Measurements from ENCODE around the gene PRPF6. TPM values are rescaled to one million over a fixed set of nuclear protein-coding genes. Genes with fewer than 3 reads are reported as not detected.

Gene PRPF6
- total and polyA plus RNA-seq, 2 of the 13 experiments (the other 11 are each of a cell fraction or from before 2014, with no cell fraction given) = 63.7 to 101 TPM

DNA sequence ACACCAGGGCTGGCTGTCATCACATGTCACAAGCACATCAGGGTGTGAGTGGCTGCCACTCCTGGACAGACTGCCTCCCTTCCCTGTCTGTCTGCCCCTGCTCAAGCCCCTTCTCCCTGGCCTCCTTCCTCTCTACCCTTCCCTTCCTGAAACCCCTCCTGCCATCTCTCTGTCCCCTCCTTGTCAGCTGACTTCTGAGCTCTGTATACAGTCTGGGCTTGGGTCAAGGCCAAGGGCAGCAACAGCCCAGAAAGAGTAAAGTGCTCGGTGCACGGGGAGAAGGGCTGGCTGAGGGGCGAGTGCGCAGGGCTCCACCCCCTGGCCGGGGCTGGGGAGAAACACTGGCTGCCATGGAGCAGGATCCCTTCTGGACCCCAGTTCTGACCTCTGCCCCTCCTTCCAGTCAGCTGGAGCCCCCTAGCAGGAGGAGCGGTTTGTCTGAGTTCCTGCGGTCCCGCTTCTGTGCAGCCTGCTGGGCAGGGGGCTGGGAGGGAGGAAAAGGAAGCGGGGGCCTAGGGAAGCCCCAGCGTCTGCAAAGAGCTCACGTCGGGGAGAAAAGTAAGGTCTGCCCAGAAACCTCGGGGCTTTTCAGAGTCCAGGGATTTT is 101.3 kb downstream of the PRPF6 start (continued):
- TF ChIP-seq, protein P1, sequence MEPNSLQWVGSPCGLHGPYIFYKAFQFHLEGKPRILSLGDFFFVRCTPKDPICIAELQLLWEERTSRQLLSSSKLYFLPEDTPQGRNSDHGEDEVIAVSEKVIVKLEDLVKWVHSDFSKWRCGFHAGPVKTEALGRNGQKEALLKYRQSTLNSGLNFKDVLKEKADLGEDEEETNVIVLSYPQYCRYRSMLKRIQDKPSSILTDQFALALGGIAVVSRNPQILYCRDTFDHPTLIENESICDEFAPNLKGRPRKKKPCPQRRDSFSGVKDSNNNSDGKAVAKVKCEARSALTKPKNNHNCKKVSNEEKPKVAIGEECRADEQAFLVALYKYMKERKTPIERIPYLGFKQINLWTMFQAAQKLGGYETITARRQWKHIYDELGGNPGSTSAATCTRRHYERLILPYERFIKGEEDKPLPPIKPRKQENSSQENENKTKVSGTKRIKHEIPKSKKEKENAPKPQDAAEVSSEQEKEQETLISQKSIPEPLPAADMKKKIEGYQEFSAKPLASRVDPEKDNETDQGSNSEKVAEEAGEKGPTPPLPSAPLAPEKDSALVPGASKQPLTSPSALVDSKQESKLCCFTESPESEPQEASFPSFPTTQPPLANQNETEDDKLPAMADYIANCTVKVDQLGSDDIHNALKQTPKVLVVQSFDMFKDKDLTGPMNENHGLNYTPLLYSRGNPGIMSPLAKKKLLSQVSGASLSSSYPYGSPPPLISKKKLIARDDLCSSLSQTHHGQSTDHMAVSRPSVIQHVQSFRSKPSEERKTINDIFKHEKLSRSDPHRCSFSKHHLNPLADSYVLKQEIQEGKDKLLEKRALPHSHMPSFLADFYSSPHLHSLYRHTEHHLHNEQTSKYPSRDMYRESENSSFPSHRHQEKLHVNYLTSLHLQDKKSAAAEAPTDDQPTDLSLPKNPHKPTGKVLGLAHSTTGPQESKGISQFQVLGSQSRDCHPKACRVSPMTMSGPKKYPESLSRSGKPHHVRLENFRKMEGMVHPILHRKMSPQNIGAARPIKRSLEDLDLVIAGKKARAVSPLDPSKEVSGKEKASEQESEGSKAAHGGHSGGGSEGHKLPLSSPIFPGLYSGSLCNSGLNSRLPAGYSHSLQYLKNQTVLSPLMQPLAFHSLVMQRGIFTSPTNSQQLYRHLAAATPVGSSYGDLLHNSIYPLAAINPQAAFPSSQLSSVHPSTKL (CRISPR knock-in tag; IDR thresholded peaks at IDR 0.05) = peak; percentile 73
- TF ChIP-seq ZNF326 (CRISPR knock-in tag; IDR thresholded peaks at IDR 0.05; ENCODE audit: borderline replicate concordance) (no peak), CHD4 (IDR thresholded peaks at IDR 0.05; ENCODE audit: borderline replicate concordance, low read length) (no peak), ARNT (IDR thresholded peaks at IDR 0.05) (no peak), PPARG (CRISPR knock-in tag; conservative IDR thresholded peaks at IDR 0.05) (0 out of 2 replicates have a peak, but pooled peaks have one; percentile 54), PAX8 (CRISPR knock-in tag; IDR thresholded peaks at IDR 0.05; ENCODE audit: borderline replicate concordance) (no peak), ETV6 (CRISPR knock-in tag; conservative IDR thresholded peaks at IDR 0.05) (0 out of 2 replicates have a peak, but pooled peaks have one; percentile 49), ATRX (CRISPR knock-in tag; IDR thresholded peaks at IDR 0.05; ENCODE audit: borderline replicate concordance) (no peak), FOXA3 (CRISPR knock-in tag; IDR thresholded peaks at IDR 0.05) (peak; percentile 69), RELA (CRISPR knock-in tag; IDR thresholded peaks at IDR 0.05) (no peak), FOSL1 (CRISPR knock-in tag; IDR thresholded peaks at IDR 0.05; ENCODE audit: borderline replicate concordance) (no peak), SMAD3 (CRISPR knock-in tag; IDR thresholded peaks at IDR 0.05) (no peak), ELF3 (CRISPR knock-in tag; IDR thresholded peaks at IDR 0.05) (0 out of 2 replicates have a peak, but pooled peaks have one; percentile 16), ZMYM4 (CRISPR knock-in tag; IDR thresholded peaks at IDR 0.05) (no peak), SNRNP70 (IDR thresholded peaks at IDR 0.05; ENCODE audit: low read depth, low read length) (no peak)
- TF ChIP-seq, protein P2, sequence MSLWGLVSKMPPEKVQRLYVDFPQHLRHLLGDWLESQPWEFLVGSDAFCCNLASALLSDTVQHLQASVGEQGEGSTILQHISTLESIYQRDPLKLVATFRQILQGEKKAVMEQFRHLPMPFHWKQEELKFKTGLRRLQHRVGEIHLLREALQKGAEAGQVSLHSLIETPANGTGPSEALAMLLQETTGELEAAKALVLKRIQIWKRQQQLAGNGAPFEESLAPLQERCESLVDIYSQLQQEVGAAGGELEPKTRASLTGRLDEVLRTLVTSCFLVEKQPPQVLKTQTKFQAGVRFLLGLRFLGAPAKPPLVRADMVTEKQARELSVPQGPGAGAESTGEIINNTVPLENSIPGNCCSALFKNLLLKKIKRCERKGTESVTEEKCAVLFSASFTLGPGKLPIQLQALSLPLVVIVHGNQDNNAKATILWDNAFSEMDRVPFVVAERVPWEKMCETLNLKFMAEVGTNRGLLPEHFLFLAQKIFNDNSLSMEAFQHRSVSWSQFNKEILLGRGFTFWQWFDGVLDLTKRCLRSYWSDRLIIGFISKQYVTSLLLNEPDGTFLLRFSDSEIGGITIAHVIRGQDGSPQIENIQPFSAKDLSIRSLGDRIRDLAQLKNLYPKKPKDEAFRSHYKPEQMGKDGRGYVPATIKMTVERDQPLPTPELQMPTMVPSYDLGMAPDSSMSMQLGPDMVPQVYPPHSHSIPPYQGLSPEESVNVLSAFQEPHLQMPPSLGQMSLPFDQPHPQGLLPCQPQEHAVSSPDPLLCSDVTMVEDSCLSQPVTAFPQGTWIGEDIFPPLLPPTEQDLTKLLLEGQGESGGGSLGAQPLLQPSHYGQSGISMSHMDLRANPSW (CRISPR knock-in tag; IDR thresholded peaks at IDR 0.05; ENCODE audit: borderline replicate concordance) = no peak
- TF ChIP-seq, protein P3, sequence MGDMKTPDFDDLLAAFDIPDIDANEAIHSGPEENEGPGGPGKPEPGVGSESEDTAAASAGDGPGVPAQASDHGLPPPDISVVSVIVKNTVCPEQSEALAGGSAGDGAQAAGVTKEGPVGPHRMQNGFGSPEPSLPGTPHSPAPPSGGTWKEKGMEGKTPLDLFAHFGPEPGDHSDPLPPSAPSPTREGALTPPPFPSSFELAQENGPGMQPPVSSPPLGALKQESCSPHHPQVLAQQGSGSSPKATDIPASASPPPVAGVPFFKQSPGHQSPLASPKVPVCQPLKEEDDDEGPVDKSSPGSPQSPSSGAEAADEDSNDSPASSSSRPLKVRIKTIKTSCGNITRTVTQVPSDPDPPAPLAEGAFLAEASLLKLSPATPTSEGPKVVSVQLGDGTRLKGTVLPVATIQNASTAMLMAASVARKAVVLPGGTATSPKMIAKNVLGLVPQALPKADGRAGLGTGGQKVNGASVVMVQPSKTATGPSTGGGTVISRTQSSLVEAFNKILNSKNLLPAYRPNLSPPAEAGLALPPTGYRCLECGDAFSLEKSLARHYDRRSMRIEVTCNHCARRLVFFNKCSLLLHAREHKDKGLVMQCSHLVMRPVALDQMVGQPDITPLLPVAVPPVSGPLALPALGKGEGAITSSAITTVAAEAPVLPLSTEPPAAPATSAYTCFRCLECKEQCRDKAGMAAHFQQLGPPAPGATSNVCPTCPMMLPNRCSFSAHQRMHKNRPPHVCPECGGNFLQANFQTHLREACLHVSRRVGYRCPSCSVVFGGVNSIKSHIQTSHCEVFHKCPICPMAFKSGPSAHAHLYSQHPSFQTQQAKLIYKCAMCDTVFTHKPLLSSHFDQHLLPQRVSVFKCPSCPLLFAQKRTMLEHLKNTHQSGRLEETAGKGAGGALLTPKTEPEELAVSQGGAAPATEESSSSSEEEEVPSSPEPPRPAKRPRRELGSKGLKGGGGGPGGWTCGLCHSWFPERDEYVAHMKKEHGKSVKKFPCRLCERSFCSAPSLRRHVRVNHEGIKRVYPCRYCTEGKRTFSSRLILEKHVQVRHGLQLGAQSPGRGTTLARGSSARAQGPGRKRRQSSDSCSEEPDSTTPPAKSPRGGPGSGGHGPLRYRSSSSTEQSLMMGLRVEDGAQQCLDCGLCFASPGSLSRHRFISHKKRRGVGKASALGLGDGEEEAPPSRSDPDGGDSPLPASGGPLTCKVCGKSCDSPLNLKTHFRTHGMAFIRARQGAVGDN (CRISPR knock-in tag; IDR thresholded peaks at IDR 0.05) = peak; percentile 42; the same call in 1 of the 2 replicates
- TF ChIP-seq, protein P4, sequence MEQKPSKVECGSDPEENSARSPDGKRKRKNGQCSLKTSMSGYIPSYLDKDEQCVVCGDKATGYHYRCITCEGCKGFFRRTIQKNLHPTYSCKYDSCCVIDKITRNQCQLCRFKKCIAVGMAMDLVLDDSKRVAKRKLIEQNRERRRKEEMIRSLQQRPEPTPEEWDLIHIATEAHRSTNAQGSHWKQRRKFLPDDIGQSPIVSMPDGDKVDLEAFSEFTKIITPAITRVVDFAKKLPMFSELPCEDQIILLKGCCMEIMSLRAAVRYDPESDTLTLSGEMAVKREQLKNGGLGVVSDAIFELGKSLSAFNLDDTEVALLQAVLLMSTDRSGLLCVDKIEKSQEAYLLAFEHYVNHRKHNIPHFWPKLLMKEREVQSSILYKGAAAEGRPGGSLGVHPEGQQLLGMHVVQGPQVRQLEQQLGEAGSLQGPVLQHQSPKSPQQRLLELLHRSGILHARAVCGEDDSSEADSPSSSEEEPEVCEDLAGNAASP (CRISPR knock-in tag; IDR thresholded peaks at IDR 0.05; ENCODE audit: borderline replicate concordance) = peak; percentile 80; the same call in 1 of the 2 replicates

Measured in HepG2 (cell line).